Fibroblast of mammary gland (primary cell): ENCODE measurements around the gene SORBS1.

Source experiments
- DNase-seq: peaks from one replicate; pipeline ENCODE4 v3.0.0-alpha.2; 2010; ENCODE audit warnings: low read depth
- H3K4me3 ChIP-seq: 2 replicates; pipeline ENCODE4 v1.5.1; 2011; ENCODE audit warnings: low read depth, mild to moderate bottlenecking, low read length, moderate library complexity; ENCODE audit not compliant: control insufficient read depth
- CTCF ChIP-seq: conservative IDR thresholded peaks from 2 replicates; pipeline ENCODE4 v1.5.1; 2011; ENCODE audit warnings: low read depth, low read length, inconsistent platforms; ENCODE audit not compliant: control insufficient read depth, insufficient read depth

SORBS1 gene

GRCh38 chr10:95569368-95569767 lies 8.2 kb upstream of the SORBS1 start:
- no peak for TF ChIP-seq CTCF
- DNase-seq = peak; percentile 19
- H3K4me3 ChIP-seq = no peak overlapping the region

DNA sequence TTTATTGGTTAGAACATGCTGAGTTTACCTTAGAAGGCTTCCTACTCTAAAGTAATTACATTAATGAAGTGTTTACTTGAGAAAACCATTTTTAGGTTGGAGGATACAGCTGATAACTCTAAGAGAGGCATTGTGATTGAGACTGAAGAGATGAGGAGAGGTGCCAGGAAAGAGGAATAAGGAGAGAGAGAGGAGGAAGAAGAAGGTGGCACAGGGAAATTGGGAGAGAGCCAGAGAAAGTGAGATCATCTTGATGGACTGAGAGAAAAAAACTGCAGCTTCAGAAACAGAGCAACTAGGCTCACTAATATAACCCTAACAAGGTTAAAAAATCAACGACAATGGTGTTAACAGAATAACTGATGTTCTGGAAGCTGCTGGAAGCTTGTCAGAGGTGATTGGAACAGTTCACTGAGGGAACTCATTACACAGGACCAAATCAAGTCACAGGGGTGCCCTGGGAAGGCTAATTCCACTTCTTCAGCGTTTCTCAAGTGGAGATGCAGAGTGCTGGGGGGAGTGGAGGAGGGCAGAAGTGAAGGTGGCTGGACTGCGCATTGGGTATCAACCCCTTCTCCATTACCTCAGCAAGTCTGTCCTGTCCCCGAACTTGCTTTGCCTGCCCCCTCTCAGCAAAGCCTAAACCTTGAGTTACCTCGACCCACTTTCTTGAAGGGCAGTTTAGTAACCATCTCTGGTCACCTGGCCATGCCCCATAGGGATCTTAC lies 6.9 kb upstream of the SORBS1 start:
- H3K4me3 ChIP-seq = no peak overlapping the region
- TF ChIP-seq CTCF = no peak
- peak; percentile 11 for DNase-seq

DNA sequence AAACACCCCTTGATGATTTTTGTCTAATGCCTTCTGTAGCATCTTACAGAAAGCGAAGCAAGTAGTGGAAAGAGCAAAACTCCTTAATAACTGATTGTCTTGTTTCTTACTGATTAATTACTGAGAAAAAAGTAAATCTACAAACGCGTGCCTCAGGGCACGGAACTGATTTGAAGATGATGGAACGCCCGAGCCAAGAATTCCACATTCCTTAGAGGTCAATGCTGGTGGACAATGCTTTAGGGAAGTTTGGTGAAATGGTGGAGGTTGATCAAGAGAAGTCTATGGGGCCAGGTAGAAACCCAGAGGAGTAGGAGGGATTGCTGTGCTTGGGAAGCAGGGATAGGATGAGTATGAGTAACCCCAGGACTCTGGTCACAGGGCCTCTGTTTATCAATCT lies 5.0 kb upstream of the SORBS1 start:
- TF ChIP-seq CTCF = no peak
- no peak overlapping the region for H3K4me3 ChIP-seq
- no peak for DNase-seq

- no peak for TF ChIP-seq CTCF
- DNase-seq = no peak
- H3K4me3 ChIP-seq = no peak overlapping the region
Measured at GRCh38 chr10:95565336-95565735, 4.2 kb upstream of the SORBS1 start.

DNA sequence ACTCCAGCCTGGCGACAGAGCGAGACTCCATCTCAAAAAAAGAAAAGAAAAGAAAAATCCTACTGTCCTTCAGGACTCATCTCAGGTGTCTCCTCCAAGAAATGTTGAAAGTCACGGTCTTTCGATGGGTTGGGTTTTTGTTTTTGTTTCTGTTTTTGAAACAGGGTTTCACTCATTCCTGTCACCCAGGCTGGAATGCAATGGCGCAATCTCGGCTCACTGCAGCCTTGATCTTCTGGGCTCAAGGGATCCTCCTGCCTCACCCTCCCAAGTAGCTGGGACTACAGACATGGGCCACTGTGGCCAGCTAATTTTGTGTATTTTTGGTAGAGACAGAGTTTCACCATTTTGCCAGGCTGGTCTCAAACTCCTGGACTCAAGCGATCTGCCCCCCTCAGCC lies 3.1 kb upstream of the SORBS1 start:
- DNase-seq = no peak
- no peak for TF ChIP-seq CTCF
- no peak overlapping the region for H3K4me3 ChIP-seq

DNA sequence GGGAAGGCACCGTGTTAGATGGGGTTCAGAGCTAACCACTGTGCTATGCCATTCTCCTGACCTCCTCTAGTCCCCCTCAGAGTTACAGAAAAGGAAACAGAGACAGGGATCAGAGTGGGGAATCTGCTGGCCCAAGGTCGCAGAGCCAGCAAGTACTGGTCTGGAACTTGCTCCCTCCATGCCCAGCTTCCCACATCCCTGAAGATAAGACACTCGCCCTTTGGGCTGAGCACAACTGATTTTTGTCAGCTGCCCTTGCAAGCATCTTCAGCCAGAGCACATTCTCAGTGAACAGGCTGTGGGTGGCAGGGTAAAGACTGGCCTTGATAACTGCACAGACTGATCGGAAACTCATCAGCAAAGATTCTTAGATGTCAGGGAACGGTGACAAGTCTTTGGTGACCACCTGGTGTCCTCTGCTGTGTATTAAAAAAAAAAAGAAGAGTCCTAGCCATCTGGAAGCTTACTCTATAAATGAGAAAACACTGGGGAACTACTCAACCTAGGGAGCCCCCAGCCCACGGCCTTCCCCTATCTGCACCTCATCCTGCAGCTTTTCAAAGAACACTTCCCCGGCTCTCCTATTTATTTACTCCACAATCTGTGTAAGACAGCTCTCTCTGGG lies 1.3 kb upstream of the SORBS1 start:
- H3K4me3 ChIP-seq = no peak overlapping the region
- no peak for TF ChIP-seq CTCF
- no peak for DNase-seq

GRCh38 chr10:95561864-95562177 lies 650 bp upstream of the SORBS1 start:
- peak overlapping the region; percentile 41 for H3K4me3 ChIP-seq
- TF ChIP-seq CTCF = no peak
- no peak for DNase-seq
